K562 (cell line): ENCODE results near the gene FTO. TPM values are rescaled to one million over a fixed set of nuclear protein-coding genes. Genes with fewer than 3 reads are reported as not detected.

Experiments used
- ATAC-seq: fragments of 200-7000 bp; cut with Tn5 transposase; 3 replicates; pipeline ENCODE4 v1.9.1; 2020; ENCODE audit warnings: moderate library complexity
- BruUV-seq: library from RNA; stranded (reverse); fragments of 400-500 nt; replicated peaks from 2 replicates; lab custom pipeline; 2021; lab: Mats Ljungman, UMichigan
- CTCF ChIA-PET: fragments of 300-600 bp; formaldehyde crosslinking; extraction: SDS; loops from one replicate; lab custom pipeline; 2021; ENCODE audit warnings: low intra/inter-chr PET ratio; lab: Yijun Ruan, JAX
- POLR2A ChIA-PET: fragments of 300-600, 350-650 bp; sonication (Branson Sonifier 250); formaldehyde crosslinking; extraction: SDS; loops from one replicate; lab custom pipeline; 2021; ENCODE audit warnings: antibody characterized with exemption, inconsistent platforms; lab: Yijun Ruan, JAX
- DNase-seq, 4 experiments: peaks; one replicate each; pipeline versions ENCODE4 v3.0.0 to v3.0.0-alpha.2; 2011 to 2018; ENCODE audit warnings: low spot score in 3 of 4, mixed read lengths in 3 of 4; ENCODE audit errors: extremely low read depth in 1 of 4
- FAIRE-seq: peaks from 2 replicates; lab custom pipeline; 2011; peaks lifted over from hg19 to GRCh38; lab: Jason Lieb, UNC
- H2AFZ ChIP-seq: 2 replicates; pipeline ENCODE4 v1.6.0; 2011; ENCODE audit warnings: low read depth, low read length, control low read depth, inconsistent platforms
- H3K27ac ChIP-seq: fragments of 200-600 bp; 3 replicates; pipeline ENCODE4 v1.8.0; 2011; ENCODE audit warnings: low read depth, mild to moderate bottlenecking, control low read depth, inconsistent platforms, low read length, moderate library complexity, mixed read lengths; ENCODE audit errors: extremely low read depth
- H3K27me3 ChIP-seq, 2 experiments: fragments of 300-600 bp in 1 of 2; 2 replicates in 1 of 2; 3 replicates in 1 of 2; pipeline versions ENCODE4 v1.6.0 to v1.8.0; 2011; ENCODE audit warnings: inconsistent platforms in 2 of 2, low read length in 2 of 2, mild to moderate bottlenecking in 1 of 2, mixed read lengths in 1 of 2, moderate library complexity in 1 of 2; ENCODE audit not compliant: control insufficient read depth in 2 of 2, insufficient read depth in 2 of 2
- H3K36me3 ChIP-seq: fragments of 300-600 bp; 3 replicates; pipeline ENCODE4 v1.8.0; 2011; ENCODE audit warnings: mild to moderate bottlenecking, low read length, inconsistent platforms; ENCODE audit not compliant: control insufficient read depth, insufficient read depth
- H3K4me1 ChIP-seq, 2 experiments: fragments of 200-600 bp in 1 of 2; replicated peaks in 1 of 2; 2 replicates in 1 of 2; 3 replicates in 1 of 2; pipeline versions ENCODE4 v1.5.1 to v1.8.0; 2011; ENCODE audit warnings: inconsistent platforms in 2 of 2, low read length in 2 of 2, mild to moderate bottlenecking in 1 of 2, mixed read lengths in 1 of 2, moderate library complexity in 1 of 2; ENCODE audit not compliant: control insufficient read depth in 2 of 2, insufficient read depth in 2 of 2
- H3K4me2 ChIP-seq: 2 replicates; pipeline ENCODE4 v1.6.1; 2011; ENCODE audit warnings: low read length, control low read depth, inconsistent platforms, mixed read lengths; ENCODE audit not compliant: insufficient read depth
- H3K4me3 ChIP-seq: fragments of 200-600 bp; sonication (generic), shearing (Covaris generic); 2 replicates; pipeline ENCODE4 v1.5.1; 2016; ENCODE audit warnings: control low read depth, inconsistent platforms
- H3K79me2 ChIP-seq: fragments of 200-600 bp; 3 replicates; pipeline ENCODE4 v1.8.0; 2011; ENCODE audit warnings: low read length, inconsistent platforms; ENCODE audit not compliant: control insufficient read depth, insufficient read depth
- H3K9ac ChIP-seq, 2 experiments: 2 replicates each; pipeline versions ENCODE4 v1.6.0 to v1.6.1; 2011; ENCODE audit warnings: low read depth in 2 of 2, low read length in 2 of 2, control low read depth in 1 of 2, inconsistent platforms in 1 of 2, mild to moderate bottlenecking in 1 of 2, mixed read lengths in 1 of 2; ENCODE audit not compliant: insufficient read depth in 1 of 2
- H3K9me1 ChIP-seq: one replicate; pipeline ENCODE4 v1.6.0; 2011; ENCODE audit warnings: inconsistent platforms, mild to moderate bottlenecking, low read length, moderate library complexity; ENCODE audit not compliant: control insufficient read depth, insufficient read depth
- H3K9me3 ChIP-seq: replicated peaks from 2 replicates; pipeline ENCODE4 v1.5.1; 2011; ENCODE audit warnings: low read depth, low read length, inconsistent platforms; ENCODE audit not compliant: control insufficient read depth, insufficient read depth
- H4K20me1 ChIP-seq: replicated peaks from 2 replicates; pipeline ENCODE4 v1.6.1; 2011; ENCODE audit warnings: low read length, inconsistent platforms, mixed read lengths; ENCODE audit not compliant: control insufficient read depth, insufficient read depth
- ARNT ChIP-seq, 2 experiments: fragments of 450-650 bp; IDR thresholded peaks; 2 replicates each; pipeline ENCODE4 v1.6.1; 2016; ENCODE audit warnings: mild to moderate bottlenecking in 1 of 2
- BRF1 ChIP-seq: IDR thresholded peaks from 3 replicates; pipeline ENCODE4 v1.6.1; 2011; ENCODE audit warnings: borderline replicate concordance, mild to moderate bottlenecking; ENCODE audit not compliant: insufficient read length; ENCODE audit errors: extremely low read depth
- CTCF ChIP-seq, 3 experiments: IDR thresholded peaks in 2 of 3; conservative IDR thresholded peaks in 1 of 3; 2 replicates each; pipeline ENCODE4 v1.5.1; 2011 to 2012; ENCODE audit warnings: low read length in 3 of 3, mild to moderate bottlenecking in 3 of 3, control low read depth in 2 of 3, improper control_type of control experiment in 1 of 3, inconsistent platforms in 1 of 3, low read depth in 1 of 3, mixed read lengths in 1 of 3, moderate library complexity in 1 of 3; ENCODE audit not compliant: insufficient read depth in 2 of 3
- CXXC5 ChIP-seq: fragments of 250-450 bp; sonication (Bioruptor Pico); IDR thresholded peaks from 2 replicates; pipeline ENCODE4 v1.8.0; 2022; ENCODE audit warnings: inconsistent platforms, mild to moderate bottlenecking, moderate library complexity
- ETV1 ChIP-seq: fragments of 450-650 bp; conservative IDR thresholded peaks from 2 replicates; pipeline ENCODE4 v1.6.1; 2016; ENCODE audit warnings: missing genetic modification characterization, control low read depth, low read depth, missing compliant biosample characterization
- GTF3C2 ChIP-seq: IDR thresholded peaks from 3 replicates; pipeline ENCODE4 v1.6.1; 2011; ENCODE audit warnings: borderline replicate concordance, mild to moderate bottlenecking, moderate library complexity; ENCODE audit not compliant: insufficient read length; ENCODE audit errors: extremely low read depth
- MAZ ChIP-seq, 2 experiments: fragments of 450-650 bp in 1 of 2; sonication (generic) in 1 of 2; formaldehyde crosslinking; IDR thresholded peaks in 1 of 2; conservative IDR thresholded peaks in 1 of 2; 2 replicates each; pipeline versions ENCODE4 v1.4.0 to v1.5.0; 2020; ENCODE audit warnings: mild to moderate bottlenecking in 1 of 2, missing genetic modification reagents in 1 of 2
- NFXL1 ChIP-seq: fragments of 450-650 bp; formaldehyde crosslinking; IDR thresholded peaks from 2 replicates; pipeline ENCODE4 v1.4.0; 2021; ENCODE audit warnings: mild to moderate bottlenecking
- PCBP2 ChIP-seq: fragments of 200-400 bp; formaldehyde crosslinking; IDR thresholded peaks from 2 replicates; pipeline ENCODE4 v1.6.1; 2018; ENCODE audit warnings: low read length, low read depth, mild to moderate bottlenecking, moderate library complexity; ENCODE audit not compliant: poor library complexity, severe bottlenecking
- RAD21 ChIP-seq, 2 experiments: fragments of 250-450 bp in 1 of 2; fragments of 450-650 bp in 1 of 2; sonication (Bioruptor Pico) in 1 of 2; formaldehyde crosslinking in 1 of 2; IDR thresholded peaks in 1 of 2; conservative IDR thresholded peaks in 1 of 2; 2 replicates each; pipeline versions ENCODE4 v1.4.0 to v1.8.0; 2020 to 2022; ENCODE audit warnings: mild to moderate bottlenecking in 2 of 2, moderate library complexity in 1 of 2
- RBBP5 ChIP-seq: fragments of 200-600 bp; sonication (generic); IDR thresholded peaks from 2 replicates; pipeline ENCODE4 v1.6.1; 2012; ENCODE audit warnings: borderline replicate concordance, mild to moderate bottlenecking, low read length, control low read depth, inconsistent platforms; ENCODE audit not compliant: insufficient read depth, poor library complexity, severe bottlenecking
- SMARCB1 ChIP-seq: IDR thresholded peaks from 2 replicates; pipeline ENCODE4 v1.6.1; 2011; ENCODE audit warnings: improper control_type of control experiment, low read depth; ENCODE audit not compliant: insufficient read length
- SP1 ChIP-seq: sonication (generic); formaldehyde crosslinking; IDR thresholded peaks from 2 replicates; pipeline ENCODE4 v1.8.1; 2022; ENCODE audit warnings: mild to moderate bottlenecking, missing genetic modification reagents
- TBP ChIP-seq: optimal IDR thresholded peaks from 2 replicates; pipeline ENCODE3; 2011; ENCODE audit warnings: low read depth, low read length, improper control_type of control experiment
- ZNF263 ChIP-seq: sonication (generic); formaldehyde crosslinking; IDR thresholded peaks from 2 replicates; pipeline ENCODE4 v1.8.0; 2022; ENCODE audit warnings: mild to moderate bottlenecking, missing genetic modification reagents, borderline replicate concordance
- ZNF41 ChIP-seq: fragments of 250-450 bp; sonication (Bioruptor Pico); conservative IDR thresholded peaks from 2 replicates; pipeline ENCODE4 v1.4.0; 2020; ENCODE audit warnings: mild to moderate bottlenecking
- WGBS: fragments of 100-300 bp; shearing (Covaris generic); methylation state at CpG from one replicate; pipeline ENCODE4 v1.1.6; 2016; ENCODE audit warnings: low coverage, mixed read lengths; ENCODE audit not compliant: insufficient coverage; ENCODE audit errors: missing lambda C conversion rate; 5-methylcytosine and 5-hydroxymethylcytosine counted together
- in situ Hi-C: fragments of 300-500 bp; cut with MboI; formaldehyde crosslinking; loops from 4 replicates; pipeline ENCODE4 v1.15.0; 2018; ENCODE audit warnings: inconsistent platforms, mixed read lengths
- intact Hi-C: fragments of 100-400 bp; cut with micrococcal nuclease; formaldehyde crosslinking; loops from 2 replicates; pipeline ENCODE4 v1.14.2; 2022
- polyA plus RNA-seq, 8 experiments: library from polyadenylated mRNA; depleted of rRNA in 4 of 8; stranded (reverse) in 5 of 8; unstranded in 3 of 8; fragments of >200 nt; fragmentation: Nextera tagmentation in 2 of 8; fragmentation: Illumina TruSeq in 1 of 8; extraction: Ambion mirVana in 2 of 8; extraction: Trizol in 1 of 8; gene quantifications; 2 replicates each; pipeline versions ENCODE4 v1.2.1 to v1.2.3, GENCODE V29; 2011 to 2014; ENCODE audit warnings: inconsistent platforms in 1 of 8, missing spikeins in 1 of 8
- total RNA-seq, 7 experiments: library from RNA; depleted of rRNA in 6 of 7; stranded (reverse); fragments of >200 nt in 6 of 7; fragmentation: Illumina TruSeq in 2 of 7; extraction: Trizol in 2 of 7; gene quantifications; 2 replicates each; pipeline versions ENCODE4 v1.2.1 to v1.2.3, GENCODE V29; 2011 to 2021; ENCODE audit warnings: low replicate concordance in 1 of 7

Gene FTO
- total and polyA plus RNA-seq, 9 of the 15 experiments (the other 6 are each of a cell fraction or from before 2014, with no cell fraction given) = 11.3 to 27.7 (median 25.5) TPM

- FAIRE-seq = no peak
- in situ Hi-C loops = no loop called here
- POLR2A ChIA-PET = interaction anchor here (0.7 to 1.5 kb wide), 2 partner anchors 21 to 50 kb away, joined by 3 read pairs; partner anchors contain the start of genes FTO and RPGRIP1L
- Histone ChIP-seq H3K4me3 (no peak overlapping the region), H3K36me3 (no peaks in the 10 kb centered on the region), H3K79me2 (no peaks in the 10 kb centered on the region), H3K4me1 (no peaks in the 10 kb centered on the region; a peak in 1 of 5 replicates), H3K27me3 (no peaks in the 10 kb centered on the region), H3K9ac (no peak overlapping the region), H4K20me1 (0 out of 2 replicates have a peak, but pooled peaks cover 4% of the 10 kb centered on the region), H3K4me2 (no peak overlapping the region), H2AFZ (no peak overlapping the region), H3K9me3 (no peaks in the 10 kb centered on the region), H3K27ac (no peak overlapping the region), H3K9me1 (no peaks in the 10 kb centered on the region)
- ATAC-seq = no peak
- no peak for DNase-seq
- intact Hi-C loops = loop anchor here (10.0 kb wide), 1 partner anchor 209 kb away; no protein-coding TSS in a partner anchor
- no peak for TF ChIP-seq GTF3C2
- no peak for TF ChIP-seq CXXC5
- no peak for TF ChIP-seq MAZ (CRISPR knock-in tag; conservative IDR thresholded peaks at IDR 0.05 in 1 of 2, IDR thresholded peaks at IDR 0.05 in 1 of 2)
- TF ChIP-seq ZNF263 (CRISPR knock-in tag) = no peak
- no peak for TF ChIP-seq SMARCB1
- no peak for TF ChIP-seq ARNT (IDR thresholded peaks at IDR 0.05)
- TF ChIP-seq RAD21 (CRISPR knock-in tag; conservative IDR thresholded peaks at IDR 0.05 in 1 of 2, IDR thresholded peaks at IDR 0.05 in 1 of 2) = peak in 1 of 2 experiments; percentile 4; a peak in 1 of 4 replicates
- TF ChIP-seq SP1 (CRISPR knock-in tag) = no peak
- TF ChIP-seq CTCF (IDR thresholded peaks at IDR 0.05 in 2 of 3, conservative IDR thresholded peaks at IDR 0.05 in 1 of 3; ENCODE audit: insufficient read depth in 2 of 3, low read depth in 1 of 3, low read length in 3 of 3) = 0 out of 6 replicates have a peak, but pooled peaks of 1 of the 3 experiments have one; percentile 7
- no peak for TF ChIP-seq NFXL1 (CRISPR knock-in tag)
- no peak for TF ChIP-seq RBBP5
- no peak for TF ChIP-seq TBP
- no peak for TF ChIP-seq ETV1 (tag)
- no peak for TF ChIP-seq BRF1
- no peak for TF ChIP-seq ZNF41 (CRISPR knock-in tag)
- no peak for TF ChIP-seq PCBP2
- CTCF ChIA-PET = no interaction called here
- WGBS = 0% methylated on average over 1 of the region's 1 CpG
- no TSS peak for BruUV-seq
Observed at GRCh38 chr16:53753431-53753830, 49.5 kb downstream of the FTO start.
